GM10248 (cell line): ENCODE data around the gene ERP27.

Source experiments
- CTCF ChIA-PET: fragments of 300-600 bp; sonication (Branson Sonifier 250); formaldehyde crosslinking; extraction: SDS; loops from one replicate; lab custom pipeline; 2021; ENCODE audit warnings: antibody characterized with exemption; lab: Yijun Ruan, JAX
- POLR2A ChIA-PET: fragments of 350-650 bp; sonication (Branson Sonifier 250); formaldehyde crosslinking; extraction: SDS; loops from one replicate; lab custom pipeline; 2020; ENCODE audit warnings: antibody characterized with exemption; lab: Yijun Ruan, JAX
- DNase-seq: peaks from one replicate; pipeline ENCODE4 v3.0.0; 2012; ENCODE audit errors: extremely low spot score
- CTCF ChIP-seq: IDR thresholded peaks from 2 replicates; pipeline ENCODE4 v1.5.1; 2012; ENCODE audit warnings: mild to moderate bottlenecking, low read depth; ENCODE audit errors: extremely low read depth, missing control alignments, control extremely low read depth

Gene ERP27

GRCh38 chr12:14892726-14893505 lies 45.4 kb downstream of the ERP27 start:
- TF ChIP-seq CTCF, result no peak
- DNase-seq, result no peak
- ChIA-PET POLR2A (no interaction called here), CTCF (interaction anchor here (0.7 to 3.0 kb wide), 5 partner anchors 9 to 22 kb away, joined by 3 to 14 read pairs (median 4); no protein-coding TSS in a partner anchor)

- POLR2A ChIA-PET, result no interaction called here
Measured at GRCh38 chr12:14890701-14891100, 47.6 kb downstream of the ERP27 start.

GRCh38 chr12:14886271-14886670 lies 52.1 kb downstream of the ERP27 start:
- TF ChIP-seq CTCF, result no peak
- CTCF ChIA-PET, result interaction anchor here (1.3 kb wide), 1 partner anchor 38 kb away, joined by 4 read pairs; no protein-coding TSS in a partner anchor
- DNase-seq, result no peak
- POLR2A ChIA-PET, result no interaction called here

More at GRCh38 chr12:14890701-14891100, 47.6 kb downstream of the ERP27 start:
- TF ChIP-seq CTCF, result no peak
- CTCF ChIA-PET, result interaction anchor here (1.2 to 3.2 kb wide), 3 partner anchors 10 to 17 kb away, joined by 3 to 12 read pairs (median 4); no protein-coding TSS in a partner anchor
- DNase-seq, result no peak

GRCh38 chr12:14885718-14886221 lies 52.6 kb downstream of the ERP27 start, which contains the start of gene MGP:
TSS of gene MGP (minus strand) at chr12:14885854. CDS start at chr12:14885791, 63 bp downstream.
- ChIA-PET POLR2A (no interaction called here), CTCF (no interaction called here)
- no peak for TF ChIP-seq CTCF

GRCh38 chr12:14884458-14884878 lies 53.9 kb downstream of the ERP27 start:
- ChIA-PET CTCF (no interaction called here), POLR2A (no interaction called here)
- no peak for TF ChIP-seq CTCF
- DNase-seq, result peak; percentile 18

More at GRCh38 chr12:14885718-14886221, 52.6 kb downstream of the ERP27 start, which contains the start of gene MGP:
- DNase-seq, result no peak

- CTCF ChIA-PET, result no interaction called here
- DNase-seq, result no peak
- POLR2A ChIA-PET, result no interaction called here
Measured at GRCh38 chr12:14883686-14884085, 54.7 kb downstream of the ERP27 start.

More at GRCh38 chr12:14883686-14884085, 54.7 kb downstream of the ERP27 start:
- no peak for TF ChIP-seq CTCF
